HFF-Myc (cell line): ENCODE measurements around the gene RPP25.
"Not testable (repeated sequence)": the region's sequence is repeated elsewhere in the genome, so short reads cannot be mapped to it uniquely, and the experiment has no call there.

Experiments
- DNase-seq: peaks from one replicate; pipeline ENCODE4 v3.0.0-alpha.2; 2011; ENCODE audit warnings: low read depth; ENCODE audit errors: extremely low read depth
- H3K4me3 ChIP-seq: replicated peaks from 2 replicates; pipeline ENCODE4 v1.5.1; 2011; ENCODE audit warnings: low read depth, mild to moderate bottlenecking, control low read depth, low read length
- TF ChIP-seq, protein P1 (sequence below): IDR thresholded peaks from 2 replicates; pipeline ENCODE4 v1.5.1; 2012; ENCODE audit warnings: mild to moderate bottlenecking, low read depth, low read length, control low read depth; ENCODE audit errors: missing control alignments

The RPP25 gene

DNA sequence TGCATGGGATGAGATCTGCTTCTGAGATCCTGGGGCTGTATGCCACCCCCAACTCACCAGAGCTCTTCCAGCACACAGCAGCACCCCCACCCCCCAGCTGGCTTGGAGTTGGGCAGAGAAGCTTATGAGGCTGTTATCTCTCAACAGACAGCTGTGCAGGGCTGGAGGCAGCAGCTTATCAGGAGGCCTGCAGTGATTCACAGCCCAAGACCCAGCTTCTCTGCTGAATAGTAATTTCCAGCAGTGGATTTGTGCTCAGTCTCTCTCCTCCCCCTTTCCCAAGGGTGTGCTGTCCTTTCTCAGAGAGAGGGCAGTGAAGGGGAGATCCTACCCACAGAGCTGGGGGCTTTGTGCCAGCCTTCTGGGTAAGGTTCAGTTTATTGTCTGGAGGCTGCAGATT, 2.1 kb downstream of the RPP25 start:
- H3K4me3 ChIP-seq, result peak overlapping the region; percentile 59
- no peak for DNase-seq
- TF ChIP-seq, protein P1, sequence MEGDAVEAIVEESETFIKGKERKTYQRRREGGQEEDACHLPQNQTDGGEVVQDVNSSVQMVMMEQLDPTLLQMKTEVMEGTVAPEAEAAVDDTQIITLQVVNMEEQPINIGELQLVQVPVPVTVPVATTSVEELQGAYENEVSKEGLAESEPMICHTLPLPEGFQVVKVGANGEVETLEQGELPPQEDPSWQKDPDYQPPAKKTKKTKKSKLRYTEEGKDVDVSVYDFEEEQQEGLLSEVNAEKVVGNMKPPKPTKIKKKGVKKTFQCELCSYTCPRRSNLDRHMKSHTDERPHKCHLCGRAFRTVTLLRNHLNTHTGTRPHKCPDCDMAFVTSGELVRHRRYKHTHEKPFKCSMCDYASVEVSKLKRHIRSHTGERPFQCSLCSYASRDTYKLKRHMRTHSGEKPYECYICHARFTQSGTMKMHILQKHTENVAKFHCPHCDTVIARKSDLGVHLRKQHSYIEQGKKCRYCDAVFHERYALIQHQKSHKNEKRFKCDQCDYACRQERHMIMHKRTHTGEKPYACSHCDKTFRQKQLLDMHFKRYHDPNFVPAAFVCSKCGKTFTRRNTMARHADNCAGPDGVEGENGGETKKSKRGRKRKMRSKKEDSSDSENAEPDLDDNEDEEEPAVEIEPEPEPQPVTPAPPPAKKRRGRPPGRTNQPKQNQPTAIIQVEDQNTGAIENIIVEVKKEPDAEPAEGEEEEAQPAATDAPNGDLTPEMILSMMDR, result no peak

GRCh38 chr15:74951006-74951405, 5.6 kb downstream of the RPP25 start:
- DNase-seq, result no peak
- H3K4me3 ChIP-seq, result no peak overlapping the region
- TF ChIP-seq, protein P1, result no peak

DNA sequence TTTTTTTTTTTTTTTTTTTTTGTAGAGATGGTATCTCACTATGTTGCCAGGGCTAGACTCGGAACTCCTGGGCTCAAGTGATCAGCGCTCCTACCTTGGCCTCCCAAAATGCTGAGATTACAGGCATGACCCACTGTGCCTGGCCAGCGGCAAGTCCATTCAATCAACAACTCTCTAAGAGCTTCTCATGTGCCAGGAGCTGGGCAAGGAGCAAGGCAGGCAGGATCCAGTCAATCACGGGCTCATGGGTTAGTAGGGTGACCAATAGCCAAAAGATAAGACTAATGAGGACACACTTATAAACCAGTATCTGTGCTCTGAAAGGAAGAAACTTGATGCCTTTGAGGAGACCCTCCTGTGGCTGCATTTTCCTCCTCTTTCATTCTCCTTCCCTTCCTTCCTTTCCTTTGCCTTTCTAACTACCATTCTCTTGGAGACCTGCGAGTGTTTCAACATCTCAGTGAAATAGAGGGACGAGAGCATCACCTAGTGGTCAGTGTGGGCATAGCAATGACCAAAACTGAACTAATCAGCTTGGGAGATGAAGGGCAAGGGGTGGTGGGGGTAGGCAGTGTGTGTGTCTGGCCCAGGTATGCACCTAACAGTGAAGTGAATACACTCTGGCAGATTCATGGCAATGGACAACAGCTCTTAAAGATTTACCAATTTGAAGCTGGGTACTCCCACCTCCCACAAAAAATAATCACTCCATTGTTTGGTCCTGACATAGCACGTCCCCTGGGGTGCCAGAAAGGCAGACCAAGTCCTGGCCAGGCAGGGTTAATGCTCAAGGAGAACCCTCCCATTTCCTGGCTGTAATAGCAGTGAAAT, 6.3 kb downstream of the RPP25 start:
- no peak overlapping the region for H3K4me3 ChIP-seq
- TF ChIP-seq, protein P1, result peak; percentile 100
- peak; percentile 38 for DNase-seq

GRCh38 chr15:74937590-74938371, 18.8 kb downstream of the RPP25 start, which contains the start of gene COX5A:
TSS of gene COX5A (minus strand) at chr15:74938073. CDS start at chr15:74938014, 59 bp downstream.
- H3K4me3 ChIP-seq, result peak within 1 kb of the TSS; percentile 95
- DNase-seq, result peak; percentile 77
- TF ChIP-seq, protein P1, result no peak

DNA sequence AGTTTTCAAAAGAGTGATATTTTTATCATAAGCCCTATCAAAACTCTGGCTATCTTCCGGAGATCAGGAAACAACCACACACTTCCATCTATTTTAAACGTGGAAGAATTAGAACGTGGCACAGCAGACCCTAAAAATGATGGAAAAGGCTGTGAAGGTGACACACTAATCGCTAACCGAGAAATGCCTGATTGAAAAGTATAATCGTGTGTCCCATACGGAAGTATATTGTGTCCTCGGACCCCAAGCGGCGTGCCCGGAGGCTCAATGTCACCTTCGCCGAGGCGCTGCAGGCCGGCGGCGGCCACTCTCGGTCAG, 19.3 kb downstream of the RPP25 start:
- no peak for DNase-seq
- H3K4me3 ChIP-seq, result peak overlapping the region; percentile 95
- TF ChIP-seq, protein P1, result no peak

DNA sequence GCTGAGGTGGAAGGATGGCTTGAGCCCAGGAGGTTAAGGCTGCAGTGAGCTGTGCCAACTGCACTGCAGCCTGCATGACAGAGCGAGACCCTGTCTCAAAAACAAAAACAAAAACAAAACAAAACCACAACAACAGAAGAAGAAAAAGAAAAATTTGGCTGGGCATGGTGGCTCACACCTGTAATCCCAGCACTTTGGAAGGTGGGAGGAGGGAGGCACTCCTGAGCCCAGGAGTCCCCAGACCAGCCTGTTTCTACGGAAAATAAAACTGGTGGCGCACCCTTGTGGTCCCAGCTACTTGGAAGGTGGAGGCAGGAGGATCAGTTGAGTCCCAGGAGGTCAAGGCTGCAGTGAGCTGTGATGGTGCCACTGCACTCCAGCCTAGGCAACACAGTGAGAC, 21.4 kb downstream of the RPP25 start:
- DNase-seq, H3K4me3 ChIP-seq: not testable (repeated sequence)

GRCh38 chr15:74933573-74933972, 23.0 kb downstream of the RPP25 start:
- TF ChIP-seq, protein P1, result no peak
- no peak for DNase-seq
- no peak overlapping the region for H3K4me3 ChIP-seq
